HG02973 (cell line): ENCODE results near the gene TMEM269.

Source experiments
- ATAC-seq: cut with Tn5 transposase; IDR thresholded peaks from one replicate; pipeline ENCODE4 v1.9.1; 2021; ENCODE audit warnings: moderate library complexity; ENCODE audit not compliant: unreplicated experiment

Gene TMEM269

DNA sequence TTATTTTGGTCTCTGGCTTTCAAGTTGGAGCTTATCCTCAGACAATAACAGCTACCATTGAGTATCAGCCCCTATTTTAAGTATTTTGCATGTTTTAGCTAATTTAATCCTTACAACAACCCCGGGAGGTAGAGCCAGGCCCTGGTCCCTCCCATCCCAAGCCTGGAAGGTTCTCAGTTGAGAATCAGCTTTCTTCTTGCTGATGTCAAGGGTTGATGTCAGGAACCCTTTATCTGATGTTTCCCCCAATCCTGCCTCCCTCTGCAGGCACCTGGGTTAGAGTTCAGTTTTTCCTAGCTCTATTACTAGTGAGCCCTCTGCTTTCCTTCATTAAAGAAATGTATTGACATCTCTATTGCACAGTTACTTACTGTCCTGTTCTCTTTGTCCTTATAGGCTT, 36.0 kb downstream of the TMEM269 start:
- no peak for ATAC-seq

DNA sequence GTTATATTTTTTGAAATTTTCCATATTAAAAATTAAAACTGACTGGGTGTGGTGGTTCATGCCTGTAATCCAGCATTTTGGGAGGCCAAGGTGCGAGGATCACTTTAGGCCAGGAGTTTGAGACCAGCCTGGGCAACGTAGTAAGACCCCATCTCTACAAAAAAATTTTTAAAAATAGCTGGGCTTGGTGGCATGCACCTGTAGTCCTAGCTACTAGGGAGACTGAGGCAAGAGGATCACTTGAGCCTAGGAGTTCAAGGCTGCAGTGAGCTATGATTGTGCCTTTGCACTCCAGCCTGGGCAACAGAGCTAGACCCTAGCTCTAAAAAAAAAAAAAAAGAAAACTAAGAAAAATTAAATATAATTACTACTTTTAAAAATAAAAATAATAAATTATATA, 36.9 kb downstream of the TMEM269 start:
- no peak for ATAC-seq

DNA sequence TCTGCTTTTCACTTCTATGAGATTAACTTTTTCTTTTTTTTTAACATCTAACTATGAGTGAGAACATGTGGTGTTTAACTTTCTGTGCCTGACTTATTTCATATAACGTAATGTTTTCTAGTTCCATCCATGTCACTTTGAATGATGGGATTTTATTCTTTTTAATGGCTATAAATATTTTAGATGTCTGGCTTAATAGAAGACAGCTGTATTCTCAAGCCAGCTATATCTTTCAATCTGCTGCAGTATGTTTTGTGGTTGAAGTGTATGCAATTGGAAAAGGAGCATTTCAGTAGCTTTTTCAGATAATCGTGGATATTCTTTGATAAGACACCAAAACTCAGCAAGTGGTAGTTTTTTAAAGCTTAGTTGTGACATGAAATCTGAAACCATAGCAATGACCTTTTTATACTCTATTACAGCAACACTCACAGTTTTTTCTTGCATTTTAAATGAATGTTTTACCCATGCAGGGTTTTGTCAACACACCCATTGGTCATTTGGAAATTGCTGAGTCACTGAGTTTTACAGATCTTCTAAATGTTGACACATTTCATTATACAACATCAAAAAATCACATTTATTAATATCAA, 38.1 kb downstream of the TMEM269 start:
- no peak for ATAC-seq

DNA sequence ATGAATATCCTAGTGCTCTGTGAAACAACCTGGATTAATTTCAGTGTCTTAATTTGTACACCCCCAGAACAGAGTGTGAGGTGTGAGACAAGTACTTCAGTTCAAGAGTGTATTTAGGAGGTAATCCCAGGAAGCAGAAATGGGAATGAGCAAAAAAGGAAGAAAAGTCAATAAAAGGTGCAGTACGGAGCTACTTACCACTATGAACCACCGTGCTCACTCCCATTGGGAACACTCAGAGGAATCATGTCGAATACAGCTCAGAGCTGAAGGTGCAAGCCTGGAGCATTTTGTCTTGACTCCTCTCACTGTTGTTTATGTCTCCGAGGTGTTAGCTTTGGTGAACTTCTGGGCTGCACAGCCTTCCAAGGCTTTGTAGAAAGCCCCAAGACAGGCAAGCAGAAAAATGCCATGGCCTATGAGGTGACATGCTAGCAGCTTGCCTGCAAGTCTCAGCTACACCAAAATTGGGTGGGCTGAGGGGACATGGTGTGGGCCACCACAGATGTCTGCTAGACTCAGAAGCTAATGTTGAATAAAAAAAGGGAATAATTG, 39.8 kb downstream of the TMEM269 start:
- no peak for ATAC-seq

DNA sequence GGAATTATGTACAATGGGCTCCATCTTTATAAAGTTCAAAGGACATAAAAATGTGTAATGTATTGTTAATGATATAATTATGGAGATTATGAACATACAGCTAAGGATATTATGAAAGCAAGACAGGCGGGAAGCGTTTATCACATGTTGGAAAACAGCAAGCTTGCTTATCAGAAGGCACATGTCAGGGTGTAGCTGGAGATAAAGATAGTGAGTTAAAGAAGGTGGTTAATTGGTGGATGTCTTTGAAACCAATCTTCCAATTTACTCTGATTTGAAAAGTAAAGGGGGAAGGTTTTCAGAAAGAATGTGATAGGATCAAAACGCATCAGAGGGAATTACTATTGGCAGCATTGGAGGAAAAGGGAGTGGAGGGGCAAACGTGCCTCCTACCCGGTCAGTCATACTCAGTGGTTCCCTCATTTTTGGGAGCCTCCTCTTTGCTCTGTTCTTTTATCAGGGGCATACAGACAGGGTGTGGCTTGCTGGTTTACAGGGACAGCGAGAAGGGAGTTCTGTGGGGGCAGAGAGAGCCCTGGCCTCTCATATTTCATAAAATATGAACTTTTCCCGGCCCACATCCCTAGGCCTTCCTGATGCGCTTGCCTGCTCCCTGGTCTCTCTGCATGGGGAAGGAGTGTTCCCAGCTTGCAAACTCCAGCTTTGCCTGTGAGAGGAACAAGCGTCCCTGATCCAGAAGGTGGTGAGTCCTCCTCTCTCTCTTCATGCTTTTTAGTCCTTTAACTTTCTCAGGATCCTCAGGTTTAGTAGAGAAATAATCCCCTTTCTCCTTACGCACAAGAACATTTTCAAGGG, 40.5 kb downstream of the TMEM269 start:
- ATAC-seq = no peak

DNA sequence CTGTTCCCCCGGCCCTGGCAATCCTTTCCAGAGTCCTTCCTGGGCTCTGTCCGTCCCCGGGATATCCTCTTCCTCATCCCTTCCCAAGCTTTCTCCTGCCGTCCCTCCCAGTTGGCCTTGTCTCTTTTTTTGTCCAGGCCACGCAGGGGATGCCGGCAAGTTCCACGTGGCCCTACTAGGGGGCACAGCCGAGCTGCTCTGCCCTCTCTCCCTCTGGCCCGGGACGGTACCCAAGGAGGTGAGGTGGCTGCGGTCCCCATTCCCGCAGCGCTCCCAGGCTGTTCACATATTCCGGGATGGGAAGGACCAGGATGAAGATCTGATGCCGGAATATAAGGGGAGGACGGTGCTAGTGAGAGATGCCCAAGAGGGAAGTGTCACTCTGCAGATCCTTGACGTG, 45.8 kb downstream of the TMEM269 start:
- ATAC-seq = no peak

DNA sequence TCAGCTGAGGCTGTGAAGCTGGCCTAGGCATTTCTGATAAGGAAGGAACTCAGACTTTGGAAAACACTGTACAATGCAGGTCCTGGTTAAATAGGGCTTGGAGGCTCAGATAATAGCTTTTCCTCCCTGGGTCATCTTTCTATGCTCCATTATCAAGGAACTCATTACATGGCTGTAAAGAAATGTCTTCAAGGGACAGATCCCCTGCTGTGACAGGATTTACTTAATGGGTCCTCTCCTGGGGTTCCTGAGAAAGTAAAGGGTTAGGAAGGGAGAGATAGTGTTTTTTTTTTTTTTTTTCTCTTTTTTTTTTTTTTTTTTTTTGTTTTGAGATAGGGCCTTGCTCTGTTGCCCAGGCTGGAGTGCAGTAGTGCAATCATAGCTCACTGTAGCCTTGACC, 46.5 kb downstream of the TMEM269 start:
- no peak for ATAC-seq

DNA sequence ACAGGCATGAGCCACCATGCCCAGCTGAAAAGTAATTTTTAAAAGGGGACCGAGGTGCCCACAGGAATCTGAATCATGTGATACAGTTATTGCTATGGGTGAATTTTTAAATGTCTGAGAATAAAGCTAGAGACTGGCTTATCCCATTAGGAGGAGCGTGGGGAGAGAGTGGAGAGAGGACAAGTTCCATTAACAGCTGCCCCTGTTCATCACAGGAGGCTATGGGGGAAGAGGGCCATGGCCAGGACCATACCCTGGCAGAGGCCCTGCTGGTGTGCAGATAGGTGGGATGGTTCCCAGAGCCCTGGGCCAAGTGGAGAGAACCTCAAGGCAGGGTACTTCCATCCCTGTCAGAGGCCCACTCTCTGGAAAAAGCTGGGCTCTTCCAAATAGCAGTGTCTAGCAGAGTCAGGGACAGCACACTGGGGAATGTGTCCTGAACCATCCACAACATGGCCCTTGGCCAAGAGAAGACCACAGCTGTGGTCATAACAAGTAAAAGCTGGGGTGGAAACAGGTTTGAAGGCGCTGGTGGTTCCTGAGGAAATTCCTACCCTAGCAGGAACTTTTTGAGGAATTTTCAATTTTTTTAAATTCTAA, 48.0 kb downstream of the TMEM269 start:
- no peak for ATAC-seq

DNA sequence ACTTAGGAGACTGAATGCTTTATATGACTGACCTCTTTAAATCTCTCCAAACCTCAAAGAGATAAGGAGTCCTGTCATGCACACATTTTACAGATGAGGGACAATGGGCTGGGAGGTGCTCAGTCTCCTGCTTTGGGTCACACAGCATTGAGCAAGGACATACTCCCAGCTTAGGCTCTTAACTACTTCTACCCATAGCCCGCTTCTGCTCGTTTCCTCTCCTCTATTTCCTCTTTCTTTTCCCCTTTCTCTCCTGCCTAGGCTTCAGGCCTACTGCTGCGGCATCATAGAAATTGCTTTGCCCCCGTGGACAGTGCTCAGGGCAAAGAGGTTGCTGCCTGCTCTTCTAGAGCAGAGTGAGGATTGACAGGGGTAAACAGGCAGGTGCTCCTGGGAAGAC, 49.2 kb downstream of the TMEM269 start:
- no peak for ATAC-seq

DNA sequence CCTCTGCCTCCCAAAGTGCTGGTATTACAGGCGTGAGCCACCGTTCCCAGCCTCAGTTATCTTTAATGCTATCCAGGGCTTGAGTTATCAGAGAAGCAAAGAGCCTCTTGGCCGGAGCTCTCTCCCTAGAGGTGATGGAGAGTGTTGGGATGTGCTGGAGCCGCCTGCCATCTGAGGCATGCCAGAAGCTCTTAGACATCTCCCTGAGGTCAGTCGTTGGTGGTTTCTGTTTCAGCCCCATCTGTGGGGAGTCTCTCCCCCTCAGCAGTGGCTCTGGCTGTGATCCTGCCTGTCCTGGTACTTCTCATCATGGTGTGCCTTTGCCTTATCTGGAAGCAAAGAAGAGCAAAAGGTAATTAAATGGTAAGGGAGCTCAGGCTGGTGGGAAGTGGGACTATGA, 50.0 kb downstream of the TMEM269 start:
- ATAC-seq = no peak

DNA sequence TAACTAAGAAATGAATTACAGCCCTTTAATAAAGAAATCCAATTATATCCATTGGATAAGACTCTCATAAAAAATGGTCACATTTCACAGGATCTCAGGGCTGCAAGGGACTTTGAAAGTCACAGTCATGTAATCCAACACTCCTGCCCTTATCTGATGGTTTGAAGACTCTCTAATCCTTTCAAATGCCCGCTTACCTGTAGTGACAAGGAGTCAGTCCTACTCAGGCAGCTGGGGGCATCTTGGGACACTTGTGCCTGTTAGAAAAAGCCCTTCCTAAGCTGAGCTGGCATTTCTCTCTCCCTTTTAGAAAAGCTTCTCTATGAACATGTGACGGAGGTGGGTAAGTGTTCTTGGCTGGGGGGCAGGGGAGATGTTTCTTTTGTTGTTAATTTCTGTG, 50.6 kb downstream of the TMEM269 start:
- no peak for ATAC-seq

DNA sequence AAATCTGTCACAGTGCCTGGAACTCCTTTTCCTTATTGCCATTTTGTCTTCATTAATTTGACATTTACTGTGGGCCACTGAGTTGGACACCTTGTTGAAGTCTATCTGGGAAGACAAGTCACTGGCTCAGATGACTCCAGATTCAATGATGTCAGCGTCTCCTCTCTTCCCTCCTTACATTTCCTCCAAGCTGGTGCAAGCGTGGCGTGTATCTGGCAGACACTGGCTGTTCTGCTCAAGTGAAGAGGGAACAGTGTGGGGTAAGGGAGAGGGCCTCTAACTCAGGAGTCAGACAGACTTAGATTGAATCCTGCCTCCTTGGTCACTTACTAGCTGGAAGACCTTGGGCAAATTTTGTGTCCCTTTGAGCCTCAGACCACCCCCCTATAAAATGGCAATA, 52.9 kb downstream of the TMEM269 start:
- no peak for ATAC-seq

DNA sequence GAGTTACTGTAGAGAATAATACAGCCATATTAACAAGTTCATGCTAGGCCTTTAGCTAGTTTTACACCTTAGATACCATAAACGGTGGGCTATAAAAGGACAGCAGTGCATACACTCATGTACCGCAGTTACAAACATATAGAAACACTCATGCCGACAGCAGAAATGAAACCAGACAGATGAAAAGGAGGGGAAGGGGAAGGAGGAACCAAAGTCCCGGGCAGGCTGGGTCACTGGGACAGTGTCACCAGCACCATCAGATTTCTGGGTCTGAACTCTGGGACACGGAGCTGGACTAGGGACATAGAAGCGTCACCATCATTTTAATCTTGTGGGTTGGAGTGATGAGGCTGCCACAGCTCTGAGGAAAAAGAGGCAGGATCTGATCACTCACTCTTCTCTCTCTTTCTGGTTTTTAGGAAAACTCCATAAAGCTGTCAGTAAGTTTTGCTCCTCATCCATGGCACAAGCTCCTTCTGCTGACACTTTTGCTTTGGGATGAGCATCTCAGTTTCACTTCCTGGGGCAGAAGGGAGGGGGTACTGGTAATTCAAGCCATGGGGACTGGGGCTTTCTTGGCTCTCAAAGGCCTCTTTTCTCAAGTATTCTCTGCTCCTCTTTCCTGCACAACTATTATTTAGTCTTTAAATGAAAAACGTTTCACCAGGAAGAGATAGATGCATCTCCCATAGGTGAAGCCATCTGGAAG, 53.8 kb downstream of the TMEM269 start:
- ATAC-seq = no peak

DNA sequence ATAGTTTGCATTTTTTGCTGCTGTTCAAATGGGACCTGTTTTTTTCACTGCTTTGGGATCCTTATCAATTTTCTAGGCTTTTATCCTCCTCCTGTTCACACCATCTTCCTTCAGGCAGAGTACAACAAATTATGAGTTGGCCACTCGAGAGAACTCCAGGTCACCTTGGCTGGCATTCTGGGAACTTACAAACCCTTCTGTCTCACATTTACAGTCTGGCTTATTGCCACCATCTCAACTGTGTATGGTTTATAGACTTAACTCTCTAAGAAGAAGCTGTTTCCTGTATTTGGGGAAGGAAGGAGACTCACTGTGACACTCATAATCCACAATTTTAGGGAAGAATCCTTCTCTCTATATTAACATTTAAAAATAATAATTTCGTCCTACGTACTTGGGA, 56.2 kb downstream of the TMEM269 start:
- ATAC-seq = no peak

DNA sequence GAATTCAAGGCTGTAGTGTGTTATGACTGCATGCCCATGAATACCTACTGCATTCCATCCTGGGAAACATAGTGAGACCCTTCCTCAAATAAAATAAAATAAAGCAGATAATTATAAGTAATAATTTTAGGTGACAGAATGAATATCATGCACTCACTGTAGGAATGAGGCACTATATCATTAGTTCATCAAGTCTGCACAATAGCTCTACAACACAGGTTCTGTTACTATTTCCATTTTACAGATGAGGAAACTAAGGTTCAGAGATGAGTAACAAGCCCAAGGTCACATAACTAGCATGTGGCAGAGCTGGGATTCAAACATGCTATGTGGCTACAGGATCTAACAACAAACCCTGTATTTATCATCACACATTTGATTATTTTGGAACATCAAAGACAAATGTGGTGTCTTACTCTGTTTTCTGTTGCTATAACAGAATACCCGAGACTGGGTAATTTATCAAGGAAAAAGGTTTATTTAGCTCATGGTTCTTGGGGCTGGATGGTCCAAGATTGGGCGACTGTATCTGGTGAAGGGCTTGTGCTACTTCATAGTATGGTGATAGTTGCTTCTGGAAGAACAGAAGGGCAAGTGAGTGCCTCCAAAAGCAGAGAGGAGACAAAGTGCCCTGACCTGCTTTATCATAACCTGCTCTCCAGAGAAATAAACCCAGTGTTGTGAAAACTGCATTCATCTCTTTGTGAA, 56.8 kb downstream of the TMEM269 start:
- no peak for ATAC-seq

DNA sequence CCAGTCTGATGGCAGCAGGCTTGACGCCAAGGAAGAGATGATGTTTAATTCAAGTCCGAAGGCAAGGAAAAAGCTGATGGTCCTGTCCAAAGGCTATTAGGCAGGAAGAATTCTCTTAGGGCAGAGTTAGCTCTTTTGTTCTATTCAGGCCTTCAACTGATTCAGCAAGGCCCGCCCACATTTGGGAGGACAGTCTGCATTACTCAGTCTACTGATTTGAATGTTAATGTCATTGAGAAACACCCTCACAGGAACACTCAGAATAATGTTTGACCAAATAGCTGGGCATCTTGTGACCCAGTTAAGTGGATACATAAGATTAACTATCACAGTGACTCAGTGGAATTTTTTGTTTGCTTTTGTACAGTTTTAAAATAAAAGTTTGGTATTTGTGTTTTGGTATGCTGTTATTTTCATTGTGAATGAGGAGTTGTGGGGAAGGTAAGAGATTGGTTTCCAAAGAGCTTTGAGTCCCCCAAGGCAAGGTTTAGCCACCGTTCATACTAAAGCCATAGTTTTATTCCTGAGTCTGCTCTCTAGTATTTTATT, 59.9 kb downstream of the TMEM269 start:
- no peak for ATAC-seq

DNA sequence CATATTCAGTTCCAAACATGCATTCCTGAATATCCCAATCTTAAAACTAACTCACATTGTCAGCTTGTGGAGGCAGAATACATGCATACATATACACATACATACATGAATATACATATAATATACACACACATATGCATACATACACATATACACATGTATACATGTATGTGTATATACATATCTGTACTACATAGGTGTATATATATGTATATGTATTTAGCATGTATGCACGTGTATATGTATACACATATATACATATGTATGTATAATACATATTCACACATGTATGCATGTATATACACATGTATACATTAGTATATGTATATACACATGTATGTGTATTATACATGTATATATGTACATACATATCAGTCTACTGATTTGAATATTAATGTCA, 60.4 kb downstream of the TMEM269 start:
- no peak for ATAC-seq

DNA sequence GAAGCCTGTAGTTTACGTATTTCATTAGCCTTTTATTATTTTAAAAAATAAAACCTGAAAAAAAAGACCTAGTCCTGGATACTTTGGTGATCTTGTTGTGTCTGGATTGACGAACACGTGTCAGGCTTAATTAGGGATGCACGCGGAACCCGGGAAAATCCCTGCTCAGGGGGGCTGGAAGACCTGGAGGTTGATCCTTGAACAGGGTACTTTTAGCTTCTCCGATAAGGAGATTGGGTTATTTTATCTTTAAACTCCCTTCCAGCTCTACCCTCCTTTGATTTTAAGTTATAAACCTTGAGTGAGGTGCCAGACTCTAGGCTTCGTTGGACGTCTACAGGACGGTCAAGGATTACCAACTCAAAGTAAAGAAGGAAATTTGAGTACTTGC, 61.1 kb downstream of the TMEM269 start:
- ATAC-seq = no peak

DNA sequence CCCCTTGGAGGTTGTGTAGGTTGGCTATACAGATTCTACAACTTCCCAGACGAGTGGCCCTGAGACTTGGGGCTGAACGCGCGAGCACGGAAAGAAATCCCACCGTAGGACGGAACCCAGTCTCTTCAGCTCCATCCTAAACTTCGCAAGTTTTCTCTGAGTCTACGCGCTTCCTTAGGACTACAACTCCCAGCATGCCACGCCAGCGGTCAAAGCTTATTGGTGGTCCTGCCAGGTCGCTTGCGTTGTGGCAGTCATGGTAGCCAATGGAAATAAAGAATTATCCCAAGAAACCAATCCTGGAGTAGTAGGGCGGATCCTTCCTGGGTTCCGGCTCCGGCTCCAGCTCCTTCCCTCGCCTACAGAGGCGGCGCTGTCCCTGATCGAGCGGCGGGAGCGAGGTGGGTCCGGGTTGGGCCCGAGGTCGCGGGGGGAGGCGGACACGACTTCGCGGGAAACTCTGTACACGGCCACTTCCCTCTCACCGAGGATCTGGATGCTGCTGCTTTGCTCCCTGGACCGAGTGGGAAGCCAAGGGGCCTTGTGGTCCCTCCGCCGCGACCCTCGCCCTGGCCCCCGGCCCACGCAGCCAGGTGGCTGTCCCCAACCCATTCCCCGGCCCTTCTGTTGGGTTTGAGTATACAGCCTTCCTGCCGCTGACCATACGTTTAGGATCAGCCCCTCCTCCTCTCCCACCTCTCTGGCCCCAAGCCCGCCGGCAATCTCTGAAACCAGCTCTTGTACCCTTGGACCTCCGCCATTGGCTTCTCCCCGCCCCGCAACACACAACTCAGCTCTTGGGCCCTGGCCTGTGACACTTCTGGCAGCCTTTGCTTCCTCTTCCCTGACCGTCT, 61.7 kb downstream of the TMEM269 start, which contains the start of gene ZNF691:
Gene ZNF691 (plus strand): TSS at position 357 of the 854 bp plus-strand sequence. CDS start 3,046 bp downstream, outside the sequence.
- ATAC-seq = peak; percentile 77
